HG03439 (cell line): Measurements from ENCODE around the gene CHD2.
"Not testable (repeated sequence)": the region's sequence is repeated elsewhere in the genome, so short reads cannot be mapped to it uniquely, and the experiment has no call there.

Experiments used
- ATAC-seq: cut with Tn5 transposase; IDR thresholded peaks from one replicate; pipeline ENCODE4 v1.9.1; 2021; ENCODE audit warnings: mild to moderate bottlenecking, moderate library complexity; ENCODE audit not compliant: unreplicated experiment

The CHD2 gene

DNA sequence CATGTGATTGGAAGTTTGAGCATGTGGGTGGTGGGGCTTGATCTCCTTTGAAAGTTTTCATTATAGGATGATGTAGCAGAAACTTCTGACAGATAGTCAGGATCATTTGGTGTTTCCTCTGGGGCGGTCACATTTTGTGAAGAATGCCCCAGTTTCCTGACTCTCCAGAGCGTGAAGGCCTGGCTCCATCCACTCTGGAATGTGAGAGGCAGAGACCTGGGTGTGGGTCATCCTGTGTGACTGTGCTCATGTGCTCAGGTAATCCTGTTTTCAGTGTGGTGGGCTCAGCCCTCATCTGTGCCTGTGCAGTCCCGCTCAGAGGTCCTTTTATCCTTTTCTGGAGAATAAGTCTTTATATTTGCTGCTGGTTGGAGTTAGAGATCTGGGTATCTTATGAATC lies 107.9 kb downstream of the CHD2 start:
- no peak for ATAC-seq

DNA sequence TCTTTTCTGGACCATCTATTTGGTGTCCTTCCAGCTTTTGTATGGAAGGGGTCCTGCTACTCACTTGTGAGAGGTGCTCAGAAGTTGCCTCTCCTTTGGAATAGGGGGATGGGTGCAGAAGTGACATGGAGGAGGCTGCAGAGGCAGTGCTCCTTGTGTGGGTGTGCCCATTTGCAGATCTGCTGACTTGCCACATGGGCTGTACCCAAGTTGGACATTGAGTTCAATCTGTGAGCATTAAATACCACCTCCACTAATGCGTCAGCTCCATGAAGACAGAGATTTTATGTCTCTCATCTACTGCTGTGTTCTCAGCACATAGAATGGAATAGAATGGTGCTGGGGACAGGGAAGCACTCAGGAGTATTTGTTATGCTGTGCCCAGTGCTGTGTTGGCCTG lies 112.7 kb downstream of the CHD2 start:
- ATAC-seq: no peak

DNA sequence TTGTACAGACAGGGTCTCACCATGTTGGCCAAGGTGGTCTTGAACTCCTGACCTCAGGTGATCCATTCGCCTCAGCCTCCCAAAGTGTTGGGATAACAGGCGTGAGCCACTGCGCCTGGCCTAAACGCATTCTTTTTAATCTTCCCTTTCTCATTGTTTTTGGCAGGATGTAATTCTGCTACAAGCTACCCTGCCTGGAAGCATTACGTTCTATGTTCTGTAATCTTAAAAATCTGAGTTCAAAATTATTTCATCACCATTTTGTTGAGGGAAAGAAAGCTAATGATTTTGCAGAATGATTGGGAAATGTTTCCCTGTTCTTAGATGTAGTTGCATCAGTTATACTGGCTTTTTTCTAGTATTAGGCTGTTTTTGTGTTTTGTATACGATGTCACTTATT lies 117.4 kb downstream of the CHD2 start:
- no peak for ATAC-seq

DNA sequence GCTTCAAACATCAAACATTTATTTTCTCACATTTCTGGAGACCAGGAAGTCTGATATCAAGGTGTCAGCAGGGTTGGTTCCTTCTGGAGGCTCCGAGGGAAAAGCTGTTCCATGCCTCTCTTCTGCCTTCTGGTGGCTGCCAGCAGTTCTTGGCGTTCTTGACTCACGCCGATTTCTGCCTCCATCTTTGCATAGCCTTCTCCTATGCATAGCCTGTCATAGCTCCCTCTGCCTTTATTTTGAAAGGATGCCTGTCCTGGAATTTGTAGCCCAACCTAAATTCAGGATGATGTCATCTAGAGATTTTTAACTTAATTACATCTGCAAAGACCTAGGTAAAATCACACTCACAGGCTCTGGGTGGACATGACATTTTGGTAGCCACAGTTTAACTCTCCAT lies 118.5 kb downstream of the CHD2 start:
- no peak for ATAC-seq

DNA sequence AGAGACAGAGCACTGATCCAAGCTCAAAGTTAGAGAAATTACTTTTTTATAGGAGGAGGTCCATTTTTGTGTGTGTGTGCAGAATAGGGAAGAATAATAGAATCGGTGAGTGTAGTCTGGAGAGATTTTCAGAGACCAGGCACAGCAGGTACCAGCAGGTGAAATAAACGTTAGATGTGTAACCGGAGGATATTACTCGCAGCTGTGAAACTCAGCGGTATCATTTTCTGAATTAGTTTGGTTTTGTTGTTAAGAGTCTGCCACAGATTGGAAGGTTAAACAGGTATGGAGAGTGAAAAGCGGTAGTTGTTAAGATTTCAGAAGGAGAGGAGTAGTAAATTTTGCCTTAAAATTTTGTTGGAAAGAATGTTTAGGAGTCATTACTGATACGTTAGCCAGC lies 119.0 kb downstream of the CHD2 start:
- ATAC-seq: no peak

DNA sequence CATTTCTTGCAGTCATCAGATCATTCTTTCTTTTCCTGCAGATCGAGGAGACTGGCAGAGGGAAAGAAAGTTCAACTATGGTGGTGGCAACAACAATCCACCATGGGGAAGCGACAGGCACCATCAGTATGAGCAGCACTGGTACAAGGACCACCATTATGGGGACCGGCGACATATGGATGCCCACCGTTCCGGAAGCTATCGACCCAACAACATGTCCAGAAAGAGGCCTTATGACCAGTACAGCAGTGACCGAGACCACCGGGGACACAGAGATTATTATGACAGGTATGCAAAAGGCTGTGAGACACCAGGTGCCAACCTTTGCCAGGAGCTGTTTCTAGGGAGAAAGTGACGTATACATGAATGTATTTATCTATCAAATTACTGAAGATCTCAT lies 119.8 kb downstream of the CHD2 start:
- ATAC-seq: no peak

DNA sequence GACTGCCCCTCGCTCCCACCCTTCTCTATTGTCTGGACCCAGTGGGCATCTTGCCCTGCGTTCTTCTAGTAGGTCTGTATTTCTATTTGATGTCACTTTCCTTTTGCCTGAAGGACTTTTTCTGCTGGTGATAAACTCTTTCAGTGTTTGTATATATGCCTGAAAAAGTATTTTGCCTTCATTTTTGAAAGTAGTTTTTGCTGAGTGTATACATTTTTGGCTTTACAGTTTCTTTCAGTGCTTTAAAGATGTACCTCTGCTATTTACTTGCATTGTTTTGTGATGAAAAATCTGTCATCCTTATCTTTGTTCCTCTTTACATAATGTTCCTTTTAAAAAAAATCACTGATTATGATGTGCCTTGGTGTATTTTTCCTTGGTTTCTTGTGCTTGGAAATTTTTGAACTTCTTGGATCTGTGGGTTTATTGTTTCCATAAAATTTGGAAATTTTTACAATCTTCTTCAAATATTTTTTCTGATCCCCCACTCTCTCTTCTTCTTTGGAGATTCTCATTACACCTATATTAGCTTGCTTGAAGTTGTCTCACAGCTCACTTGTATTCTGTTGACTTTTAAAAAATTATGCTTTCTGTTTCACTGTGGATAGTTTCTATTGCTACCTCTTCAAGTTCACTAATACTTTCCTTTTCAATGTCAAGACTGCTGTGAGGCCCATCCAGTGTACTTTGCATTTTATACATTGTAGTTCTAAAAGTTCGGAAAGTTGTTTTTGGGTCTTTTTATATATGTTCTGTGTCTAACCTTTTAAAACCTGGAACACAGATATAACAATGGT lies 121.0 kb downstream of the CHD2 start:
- ATAC-seq: no peak

DNA sequence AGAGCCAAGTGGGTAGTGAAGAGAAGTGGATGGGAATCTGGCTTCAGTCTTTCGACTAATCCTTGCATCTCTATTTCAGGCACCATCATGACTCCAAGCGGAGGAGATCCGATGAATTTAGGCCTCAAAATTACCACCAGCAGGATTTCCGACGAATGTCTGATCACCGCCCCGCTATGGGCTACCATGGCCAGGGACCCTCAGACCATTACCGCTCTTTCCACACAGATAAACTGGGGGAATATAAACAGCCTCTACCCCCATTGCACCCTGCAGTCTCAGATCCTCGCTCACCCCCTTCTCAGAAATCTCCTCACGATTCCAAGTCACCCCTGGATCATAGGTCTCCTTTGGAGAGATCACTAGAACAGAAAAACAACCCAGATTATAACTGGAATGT lies 124.2 kb downstream of the CHD2 start:
- no peak for ATAC-seq

DNA sequence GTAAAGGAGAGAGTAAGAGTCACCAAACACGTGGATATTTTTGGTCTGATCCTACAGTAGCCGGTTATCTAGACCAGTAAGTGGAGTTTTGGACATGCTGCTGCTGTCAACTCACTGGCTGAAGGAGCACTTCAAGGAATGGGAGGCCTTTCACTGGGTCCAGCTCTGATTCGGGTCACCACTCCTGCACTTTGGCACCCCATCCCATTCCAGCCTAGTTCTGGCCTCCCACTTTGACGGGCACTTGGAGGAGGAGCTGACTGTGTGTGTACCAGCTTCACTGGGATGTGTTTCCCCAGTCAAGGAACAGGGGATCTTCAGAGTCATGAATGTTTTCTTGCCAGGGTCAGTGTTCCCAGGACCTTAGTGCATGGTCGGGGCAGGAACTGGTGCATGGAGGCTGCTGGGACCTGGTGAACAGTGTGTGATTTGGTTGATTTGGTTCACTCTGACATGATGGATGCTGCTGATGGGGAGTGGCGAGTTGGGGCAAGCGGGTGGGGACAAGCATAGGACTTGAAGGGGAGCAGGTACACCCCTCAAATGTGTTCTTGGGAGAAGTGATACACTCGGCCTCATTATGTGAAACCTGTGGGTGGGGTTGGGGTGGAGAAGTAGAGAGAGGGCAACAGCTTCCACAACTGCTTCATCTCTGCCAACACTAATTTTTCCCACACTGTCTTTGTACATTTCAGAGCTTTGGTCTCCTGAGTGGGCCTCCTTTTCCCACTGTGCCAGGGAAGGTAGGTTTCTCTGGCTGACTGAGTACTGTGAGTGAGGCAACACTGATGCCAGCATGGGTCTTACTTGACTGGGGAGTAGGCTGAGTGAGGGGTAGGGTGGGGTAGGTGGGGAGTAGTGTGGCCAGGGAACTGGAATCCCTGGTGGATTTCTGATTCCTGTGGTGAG lies 124.8 kb downstream of the CHD2 start:
- ATAC-seq: no peak

DNA sequence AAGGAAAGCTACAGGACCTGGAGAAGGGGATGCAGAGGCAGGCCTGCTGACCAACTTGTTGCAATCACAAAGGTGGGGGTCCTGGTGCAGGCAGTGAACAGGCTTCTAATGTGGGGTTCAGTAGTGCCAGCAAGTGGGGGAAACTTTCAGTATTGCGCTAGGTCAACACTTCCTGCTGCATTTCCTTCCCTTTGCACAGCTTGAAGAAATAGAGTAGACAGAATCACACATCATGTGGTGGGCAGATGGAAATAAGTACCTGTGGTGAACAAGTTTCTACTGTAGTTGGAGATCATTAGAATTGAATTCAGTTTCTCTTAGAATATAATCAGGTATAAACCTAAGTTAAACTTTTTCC lies 125.5 kb downstream of the CHD2 start:
- ATAC-seq: no peak

DNA sequence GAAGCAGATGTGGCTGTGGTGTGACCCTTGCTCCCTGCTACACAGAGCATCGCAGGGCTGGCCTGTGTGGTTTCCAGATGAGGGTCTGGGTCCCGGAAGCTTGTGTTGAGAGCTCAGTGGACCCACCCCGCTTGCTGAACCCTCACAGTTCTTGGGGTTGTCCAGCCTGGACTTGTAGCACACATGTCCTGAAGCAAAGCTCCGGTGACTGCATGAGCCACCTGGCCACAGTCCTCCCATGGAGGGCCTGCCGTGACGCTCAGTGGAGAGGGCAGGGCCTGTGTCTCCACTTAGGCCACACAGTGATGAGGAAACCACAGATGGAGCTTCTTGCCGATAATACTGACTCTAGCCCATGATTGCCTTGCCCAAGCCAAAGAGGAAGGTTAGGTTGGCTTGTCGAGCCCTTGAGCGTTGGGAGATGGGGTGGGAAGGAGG lies 126.3 kb downstream of the CHD2 start:
- ATAC-seq: no peak

DNA sequence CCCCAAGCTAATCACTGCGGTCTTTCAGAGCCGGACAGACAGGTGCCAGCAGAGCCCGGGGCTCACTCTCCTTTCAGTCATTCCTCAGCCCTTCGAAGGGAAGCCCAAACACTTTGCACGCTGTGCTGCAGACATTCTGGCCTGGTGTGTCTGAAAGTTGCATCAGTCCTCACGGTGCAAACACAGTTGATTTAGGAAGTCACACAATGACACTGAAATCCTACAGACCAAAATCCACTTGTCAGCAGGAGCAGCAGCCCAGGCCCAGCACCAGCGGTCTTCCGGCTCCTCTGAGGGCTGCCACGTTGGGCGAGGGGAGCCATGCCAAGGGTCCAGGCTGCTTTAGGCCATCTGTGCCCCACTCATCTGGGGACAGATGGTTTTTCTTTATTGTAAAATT lies 127.3 kb downstream of the CHD2 start:
- no peak for ATAC-seq

DNA sequence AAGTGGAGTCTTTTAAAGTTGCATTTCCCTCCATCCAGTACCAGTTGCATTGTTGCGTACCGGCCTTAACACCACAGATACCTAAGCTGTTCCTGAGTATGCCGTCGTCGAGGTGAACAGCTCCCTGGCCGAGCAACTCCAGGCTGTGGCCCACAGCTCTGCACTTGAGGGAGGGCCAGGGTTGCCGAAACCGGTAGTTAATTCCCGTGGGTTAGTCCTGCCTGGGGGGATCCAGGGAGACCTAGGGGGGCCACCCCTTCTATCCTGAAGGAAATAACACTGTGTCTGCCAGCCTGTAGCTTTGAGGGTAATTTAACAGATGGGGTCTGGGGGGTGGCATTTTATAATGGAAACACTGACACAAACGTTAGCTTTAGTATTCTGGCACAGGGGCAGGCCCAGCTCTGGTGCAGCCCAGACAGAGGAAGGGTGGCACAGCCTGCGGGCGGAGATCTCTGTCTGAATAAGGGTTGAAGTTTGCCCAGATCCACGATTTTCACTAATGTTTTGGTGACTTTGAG lies 128.0 kb downstream of the CHD2 start:
- ATAC-seq: no peak

DNA sequence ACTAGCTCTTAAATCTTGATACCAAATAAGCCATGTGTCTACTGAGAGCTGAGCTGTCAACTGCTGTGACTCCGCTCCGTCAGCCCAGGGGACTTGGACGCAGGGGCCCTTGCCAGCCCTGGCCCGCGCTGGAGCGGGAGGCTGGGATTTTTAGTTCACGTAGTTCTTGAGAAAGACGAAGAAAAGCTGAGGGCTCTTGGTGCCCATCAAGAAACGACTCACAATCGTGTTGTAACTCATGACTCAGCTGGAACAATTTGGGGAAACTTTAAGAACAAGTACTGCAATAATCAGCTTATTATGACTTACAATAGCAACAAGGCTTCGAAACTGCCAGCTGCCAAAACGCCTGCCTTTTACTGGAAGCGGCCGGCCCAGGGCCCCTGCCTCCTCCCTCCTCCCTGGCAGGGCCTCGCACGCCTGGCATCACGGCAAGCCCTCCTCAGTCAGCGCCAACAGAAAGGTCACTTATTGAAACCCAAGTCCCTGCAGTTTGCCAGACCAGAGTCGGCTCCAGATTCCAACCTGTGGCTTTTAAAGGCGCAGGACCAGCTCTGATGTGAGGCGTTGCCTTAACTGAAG lies 128.6 kb downstream of the CHD2 start:
- no peak for ATAC-seq

DNA sequence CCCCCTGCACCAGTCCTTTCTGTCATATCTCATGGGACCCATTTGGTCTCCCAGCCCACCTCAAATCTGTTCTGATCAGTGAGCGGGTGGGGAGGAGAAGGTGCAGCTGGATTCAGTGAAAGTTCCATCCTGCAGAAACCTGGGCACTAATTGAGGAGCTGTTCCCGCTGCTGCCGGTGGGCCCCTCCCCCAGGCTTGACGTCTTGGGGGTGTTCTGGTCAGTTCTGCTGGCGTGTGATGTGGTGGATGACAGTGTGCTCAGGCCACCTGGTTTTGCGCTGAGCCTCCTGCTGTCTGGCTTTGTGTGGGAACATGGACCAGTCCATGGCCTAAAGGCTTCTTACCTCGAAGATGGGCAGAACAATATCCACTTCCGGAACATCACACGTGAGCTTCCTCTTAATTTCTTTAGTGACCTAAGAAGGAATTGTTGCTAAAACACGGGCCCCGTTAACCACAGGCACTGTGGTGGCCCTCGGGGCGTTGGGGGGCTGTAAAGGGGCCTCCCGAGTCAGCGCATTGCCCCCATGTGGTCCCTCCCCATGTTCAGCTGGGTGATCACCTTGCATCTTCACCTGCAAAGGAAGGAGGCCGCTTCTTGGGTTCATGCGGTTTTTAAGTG lies 129.2 kb downstream of the CHD2 start:
- no peak for ATAC-seq

DNA sequence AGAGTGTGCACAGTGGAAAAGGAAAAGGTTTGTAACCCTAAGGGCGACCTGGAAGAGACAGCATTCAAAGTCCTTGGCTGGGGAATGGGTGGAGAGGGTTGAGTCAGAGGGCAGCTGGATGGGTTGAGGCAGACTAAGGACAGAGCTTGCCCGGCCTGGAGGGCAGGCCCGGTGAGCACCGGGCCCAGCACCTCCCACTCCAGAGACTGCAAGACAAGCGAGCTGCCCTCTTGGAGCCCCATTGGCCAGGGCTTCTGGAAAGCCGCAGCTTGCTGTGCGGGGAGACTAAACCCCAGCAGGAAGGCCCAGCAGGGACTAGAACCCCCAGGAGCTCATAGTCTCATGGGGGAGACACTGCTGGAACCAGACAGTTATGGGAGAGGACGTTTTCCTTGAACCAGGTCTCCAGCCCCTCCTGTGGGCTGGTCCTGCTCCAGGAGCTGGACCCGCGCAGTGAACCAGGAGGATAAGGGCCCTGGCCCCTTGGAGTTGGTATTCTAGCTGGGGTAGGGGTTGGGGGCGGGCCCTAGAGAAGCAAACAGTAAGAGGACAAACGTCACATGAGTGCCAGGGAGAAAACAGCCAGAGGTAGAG lies 129.8 kb downstream of the CHD2 start:
- ATAC-seq: no peak

DNA sequence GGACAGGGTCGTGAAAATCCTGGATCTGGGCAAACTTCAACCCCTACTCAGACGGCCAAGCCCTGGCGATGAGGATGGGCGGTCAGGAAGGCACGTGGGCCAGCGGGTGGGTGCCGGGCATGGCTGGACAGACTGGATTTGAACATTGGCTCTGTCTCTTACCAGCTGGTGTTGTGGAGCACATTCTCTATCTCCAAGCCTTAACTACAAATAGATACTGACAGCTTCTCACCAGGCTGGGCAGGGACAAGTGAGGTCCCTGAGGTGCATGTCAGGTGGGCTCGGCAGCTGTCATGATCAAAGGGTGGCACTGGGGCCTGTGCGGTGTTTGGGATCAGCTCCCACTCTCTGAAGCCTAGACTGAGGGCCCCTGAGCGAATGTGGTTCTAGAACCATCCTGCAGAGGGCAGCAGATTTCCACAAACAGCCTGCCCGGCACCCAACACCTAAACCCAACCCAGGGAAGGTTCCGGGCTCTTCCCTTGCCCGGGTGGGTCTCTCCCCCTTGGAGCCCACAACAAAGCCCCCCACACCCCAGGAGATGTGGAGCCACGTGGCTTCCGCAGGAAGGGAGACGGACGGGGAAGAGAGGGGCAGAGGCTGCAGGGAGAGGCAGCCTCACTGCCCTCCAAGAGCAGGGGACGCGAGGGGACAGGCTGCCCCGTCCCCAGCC lies 130.4 kb downstream of the CHD2 start:
- peak; percentile 71 for ATAC-seq

DNA sequence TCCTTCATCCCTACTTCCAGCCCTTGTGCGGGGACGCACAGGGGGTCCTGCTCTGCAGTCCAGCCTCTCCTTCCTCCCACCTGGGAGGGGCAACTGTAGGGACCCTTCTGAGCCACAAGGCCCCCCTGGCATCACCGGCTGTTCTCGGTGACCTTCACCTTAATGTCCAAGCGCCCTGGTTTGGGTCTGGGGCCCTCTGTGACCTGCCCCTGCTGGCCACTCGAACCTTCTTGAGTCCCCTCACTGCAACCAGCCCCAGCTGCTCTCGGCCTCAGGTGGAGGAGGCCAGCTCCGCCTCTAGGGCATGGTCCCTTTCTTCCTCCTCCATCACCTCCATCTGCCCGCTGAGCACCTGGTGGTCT lies 131.0 kb downstream of the CHD2 start:
- no peak for ATAC-seq

DNA sequence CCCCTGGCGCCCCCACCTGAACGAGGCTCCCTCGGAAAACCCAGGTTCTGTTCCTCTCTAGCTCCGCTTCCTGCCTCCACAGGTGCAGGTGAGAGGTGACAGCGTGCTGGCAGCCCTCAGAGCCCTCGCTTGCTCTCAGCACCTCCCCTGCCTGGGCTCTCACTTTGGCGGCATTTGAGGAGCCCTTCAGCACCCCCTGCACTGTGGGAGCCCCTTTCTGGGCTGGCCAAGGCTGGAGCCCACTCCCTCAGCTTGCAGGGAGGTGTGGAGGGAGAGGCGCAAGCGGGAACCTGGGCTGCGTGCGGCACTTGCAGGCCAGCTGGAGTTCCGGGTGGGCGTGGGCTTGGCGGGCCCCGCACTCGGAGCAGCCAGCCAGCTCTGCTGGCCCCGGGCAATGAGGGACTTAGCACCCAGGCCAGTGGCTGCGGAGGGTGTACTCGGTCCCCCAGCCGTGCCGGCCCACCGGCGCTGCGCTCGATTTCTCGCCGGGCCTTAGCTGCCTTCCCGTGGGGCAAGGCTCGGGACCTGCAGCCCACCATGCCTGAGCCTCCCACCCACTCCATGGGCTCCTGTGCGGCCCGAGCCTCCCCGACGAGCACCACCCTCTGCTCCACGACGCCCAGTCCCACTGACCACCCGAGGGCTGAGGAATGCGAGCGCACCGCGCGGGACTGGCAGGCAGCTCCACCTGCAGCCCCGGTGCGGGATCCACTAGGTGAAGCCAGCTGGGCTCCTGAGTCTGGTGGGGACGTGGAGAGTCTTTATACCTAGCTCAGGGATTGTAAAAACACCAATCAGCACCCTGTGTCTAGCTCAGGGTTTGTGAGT lies 131.6 kb downstream of the CHD2 start:
- not testable (repeated sequence) for ATAC-seq
